Mesenchymal stem cell (in vitro differentiated cells and primary cell): ENCODE data around the gene UNKL.

Experiments used
- DNase-seq: peaks from one replicate; pipeline ENCODE4 v3.0.0-alpha.2; 2013
- H2AFZ ChIP-seq: one replicate; pipeline ENCODE4 v1.6.1; 2013; ENCODE audit warnings: low read depth, mild to moderate bottlenecking, control low read depth, inconsistent platforms, low read length, moderate library complexity
- H2AK5ac ChIP-seq: 2 replicates; pipeline ENCODE4 v1.6.1; 2013; ENCODE audit warnings: low read length, moderate library complexity, mild to moderate bottlenecking, inconsistent platforms; ENCODE audit not compliant: severe bottlenecking
- H2BK120ac ChIP-seq: one replicate; pipeline ENCODE4 v1.6.1; 2013; ENCODE audit warnings: low read depth, mild to moderate bottlenecking, inconsistent platforms, low read length, moderate library complexity
- H2BK12ac ChIP-seq, 2 experiments: one replicate each; pipeline ENCODE4 v1.6.1; 2013; ENCODE audit warnings: inconsistent platforms in 2 of 2, low read length in 2 of 2, mild to moderate bottlenecking in 2 of 2, moderate library complexity in 2 of 2, control low read depth in 1 of 2
- H2BK15ac ChIP-seq: one replicate; pipeline ENCODE4 v1.6.1; 2013; ENCODE audit warnings: mild to moderate bottlenecking, low read depth, inconsistent platforms; ENCODE audit not compliant: poor library complexity, severe bottlenecking
- H2BK5ac ChIP-seq: 2 replicates; pipeline ENCODE4 v1.6.1; 2013; ENCODE audit warnings: low read depth, mild to moderate bottlenecking, low read length, control low read depth, inconsistent platforms; ENCODE audit not compliant: poor library complexity, severe bottlenecking
- H3K14ac ChIP-seq, 2 experiments: one replicate each; pipeline ENCODE4 v1.6.1; 2013; ENCODE audit warnings: inconsistent platforms in 2 of 2, low read length in 2 of 2, control low read depth in 1 of 2, mild to moderate bottlenecking in 1 of 2, moderate library complexity in 1 of 2
- H3K18ac ChIP-seq, 2 experiments: one replicate each; pipeline ENCODE4 v1.6.1; 2013; ENCODE audit warnings: inconsistent platforms in 2 of 2, low read length in 2 of 2, control low read depth in 1 of 2, low read depth in 1 of 2, mild to moderate bottlenecking in 1 of 2
- H3K23ac ChIP-seq, 2 experiments: one replicate each; pipeline ENCODE4 v1.6.1; 2013; ENCODE audit warnings: inconsistent platforms in 2 of 2, low read length in 2 of 2, mild to moderate bottlenecking in 2 of 2, moderate library complexity in 2 of 2, control low read depth in 1 of 2
- H3K27ac ChIP-seq: 2 replicates; pipeline ENCODE4 v1.5.1; 2013; ENCODE audit warnings: mild to moderate bottlenecking, moderate library complexity, low read length, control low read depth, inconsistent platforms; ENCODE audit not compliant: poor library complexity, severe bottlenecking
- H3K27me3 ChIP-seq, 2 experiments: 2 replicates each; pipeline versions ENCODE4 v1.6.1 to v1.7.0; 2013; ENCODE audit warnings: low read length in 2 of 2, mild to moderate bottlenecking in 2 of 2, moderate library complexity in 2 of 2, control low read depth in 1 of 2, inconsistent platforms in 1 of 2; ENCODE audit not compliant: control insufficient read depth in 1 of 2, insufficient read depth in 1 of 2
- H3K36me3 ChIP-seq, 2 experiments: 2 replicates each; pipeline versions ENCODE4 v1.6.1 to v1.7.0; 2013; ENCODE audit warnings: low read length in 2 of 2, control low read depth in 1 of 2, inconsistent platforms in 1 of 2, low read depth in 1 of 2, mild to moderate bottlenecking in 1 of 2; ENCODE audit not compliant: insufficient read depth in 2 of 2, control insufficient read depth in 1 of 2
- H3K4ac ChIP-seq, 2 experiments: one replicate each; pipeline ENCODE4 v1.6.1; 2013; ENCODE audit warnings: inconsistent platforms in 2 of 2, low read length in 2 of 2, mild to moderate bottlenecking in 2 of 2, moderate library complexity in 2 of 2, control low read depth in 1 of 2, low read depth in 1 of 2
- H3K4me1 ChIP-seq: 2 replicates; pipeline ENCODE4 v1.6.1; 2013; ENCODE audit warnings: low read depth, low read length, control low read depth; ENCODE audit not compliant: control insufficient read depth, insufficient read depth
- H3K4me2 ChIP-seq: 2 replicates; pipeline ENCODE4 v1.6.1; 2013; ENCODE audit warnings: low read length, mild to moderate bottlenecking, inconsistent platforms; ENCODE audit not compliant: poor library complexity, severe bottlenecking
- H3K4me3 ChIP-seq, 2 experiments: 2 replicates each; pipeline versions ENCODE4 v1.5.1 to v1.7.0; 2013; ENCODE audit warnings: low read length in 2 of 2, mild to moderate bottlenecking in 2 of 2, control low read depth in 1 of 2, low read depth in 1 of 2; ENCODE audit not compliant: insufficient read depth in 1 of 2
- H3K79me1 ChIP-seq: replicated peaks from 2 replicates; pipeline ENCODE4 v1.6.1; 2013; ENCODE audit warnings: mild to moderate bottlenecking, control low read depth, low read length, inconsistent platforms; ENCODE audit not compliant: poor library complexity, severe bottlenecking
- H3K9ac ChIP-seq: 2 replicates; pipeline ENCODE4 v1.7.0; 2013; ENCODE audit warnings: mild to moderate bottlenecking, low read length, moderate library complexity
- H3K9me3 ChIP-seq: 2 replicates; pipeline ENCODE4 v1.7.0; 2013; ENCODE audit warnings: mild to moderate bottlenecking, low read length; ENCODE audit not compliant: control insufficient read depth
- H4K8ac ChIP-seq: one replicate; pipeline ENCODE4 v1.6.1; 2013; ENCODE audit warnings: inconsistent platforms, mild to moderate bottlenecking, low read length, moderate library complexity
- H4K91ac ChIP-seq: one replicate; pipeline ENCODE4 v1.6.1; 2013; ENCODE audit warnings: mild to moderate bottlenecking, low read length, inconsistent platforms
- WGBS: methylation state at CpG from one replicate; pipeline ENCODE4 v1.1.7; 2013; ENCODE audit warnings: mixed read lengths; 5-methylcytosine and 5-hydroxymethylcytosine counted together

The UNKL gene

GRCh38 chr16:1341495-1342420 lies 72.7 kb downstream of the UNKL start:
- Histone ChIP-seq H3K4me2 (no peak overlapping the region), H3K14ac (no peak overlapping the region)

GRCh38 chr16:1340730-1341494 lies 73.6 kb downstream of the UNKL start:
- H2BK120ac ChIP-seq, result no peak overlapping the region
- H2BK12ac ChIP-seq, result no peak overlapping the region
- H3K9me3 ChIP-seq, result no peaks in the 10 kb centered on the region
- no peaks in the 10 kb centered on the region for H3K36me3 ChIP-seq
- H3K18ac ChIP-seq, result no peak overlapping the region
- H3K4me2 ChIP-seq, result no peak overlapping the region
- WGBS, result 92% methylated on average over 36 of the region's 36 CpGs
- no peak overlapping the region for H2BK15ac ChIP-seq
- peak overlapping the region in 1 of 2 experiments; percentile 14 for H3K4me3 ChIP-seq
- no peak overlapping the region for H3K4ac ChIP-seq
- peaks cover 30 to 67% of the 10 kb centered on the region in 2 experiments for H3K27me3 ChIP-seq
- H4K91ac ChIP-seq, result peak overlapping the region; percentile 16
- no peak for DNase-seq
- H3K23ac ChIP-seq, result no peak overlapping the region
- H3K14ac ChIP-seq, result no peak overlapping the region
- no peak overlapping the region for H3K9ac ChIP-seq
- no peak overlapping the region for H2BK5ac ChIP-seq
- H2AFZ ChIP-seq, result no peak overlapping the region
- H3K79me1 ChIP-seq, result no peaks in the 10 kb centered on the region
- peaks cover 18% of the 10 kb centered on the region for H3K4me1 ChIP-seq
- no peak overlapping the region for H2AK5ac ChIP-seq
- H3K27ac ChIP-seq, result no peak overlapping the region
- no peak overlapping the region for H4K8ac ChIP-seq

More at GRCh38 chr16:1341495-1342420, 72.7 kb downstream of the UNKL start:
- H2BK5ac ChIP-seq, result no peak overlapping the region
- no peak overlapping the region for H2BK12ac ChIP-seq
- H3K27ac ChIP-seq, result no peak overlapping the region
- peaks cover 22 to 58% of the 10 kb centered on the region in 2 experiments for H3K27me3 ChIP-seq
- H4K91ac ChIP-seq, result no peak overlapping the region
- no peak overlapping the region for H3K9ac ChIP-seq
- H3K23ac ChIP-seq, result no peak overlapping the region
- H3K18ac ChIP-seq, result no peak overlapping the region
- no peak overlapping the region for H2BK120ac ChIP-seq
- H3K4me1 ChIP-seq, result peaks cover 21% of the 10 kb centered on the region
- H3K4me3 ChIP-seq, result no peak overlapping the region
- no peaks in the 10 kb centered on the region for H3K79me1 ChIP-seq
- no peak for DNase-seq
- no peak overlapping the region for H2AK5ac ChIP-seq
- no peak overlapping the region for H4K8ac ChIP-seq
- H3K36me3 ChIP-seq, result no peaks in the 10 kb centered on the region
- H3K9me3 ChIP-seq, result no peaks in the 10 kb centered on the region
- 92% methylated on average over 39 of the region's 39 CpGs for WGBS
- H2AFZ ChIP-seq, result no peak overlapping the region
- H2BK15ac ChIP-seq, result no peak overlapping the region
- H3K4ac ChIP-seq, result no peak overlapping the region

DNA sequence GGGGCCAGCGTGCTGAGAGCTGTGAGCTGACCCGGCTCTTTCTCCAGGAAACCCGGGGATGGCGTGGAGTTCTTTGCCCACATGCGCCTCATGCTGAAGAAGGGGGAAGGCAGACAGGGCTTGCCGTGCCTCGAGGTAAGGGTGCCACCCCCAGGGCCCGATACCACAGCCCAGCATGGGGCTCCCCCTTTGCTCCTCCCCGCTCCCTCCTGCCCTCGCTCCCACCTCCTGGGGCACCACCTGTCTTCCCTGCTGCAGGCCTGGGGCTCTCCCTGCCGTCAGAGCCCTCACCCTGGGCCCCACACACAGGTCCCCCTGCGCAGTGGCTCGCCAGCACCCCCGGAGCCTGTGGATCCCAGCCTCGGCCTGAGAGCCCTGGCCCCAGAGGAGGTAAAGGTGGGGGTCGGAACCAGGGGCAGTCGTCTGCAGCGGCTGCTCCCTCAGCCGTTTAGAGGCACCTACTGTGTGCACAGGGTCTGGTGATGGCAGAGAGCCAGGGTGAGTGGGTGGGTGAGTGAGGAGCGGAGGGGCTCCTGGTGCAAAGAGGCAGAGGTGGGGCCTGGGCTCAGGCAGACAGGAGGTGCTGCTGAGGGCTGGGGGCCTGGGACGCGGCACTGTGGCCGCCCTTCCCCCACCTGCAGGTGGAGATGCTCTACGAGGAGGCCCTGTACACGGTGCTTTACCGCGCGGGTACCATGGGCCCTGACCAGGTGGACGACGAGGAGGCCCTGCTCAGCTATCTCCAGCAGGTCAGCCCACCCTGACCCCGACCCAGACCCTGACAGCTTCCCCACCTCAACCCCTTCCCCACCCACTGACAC lies 75.4 kb downstream of the UNKL start:
- Histone ChIP-seq H3K4ac (no peak overlapping the region), H3K4me2 (no peak overlapping the region), H4K91ac (no peak overlapping the region), H2BK12ac (no peak overlapping the region), H2BK120ac (no peak overlapping the region), H3K18ac (no peak overlapping the region), H3K36me3 (no peaks in the 10 kb centered on the region), H3K9me3 (no peaks in the 10 kb centered on the region), H2AFZ (no peak overlapping the region), H3K4me3 (no peak overlapping the region), H2AK5ac (no peak overlapping the region), H3K27ac (no peak overlapping the region), H3K23ac (no peak overlapping the region), H3K14ac (no peak overlapping the region), H3K79me1 (no peaks in the 10 kb centered on the region), H2BK5ac (no peak overlapping the region), H2BK15ac (no peak overlapping the region), H4K8ac (no peak overlapping the region), H3K27me3 (peaks cover 49 to 76% of the 10 kb centered on the region in 2 experiments), H3K4me1 (peaks cover 18% of the 10 kb centered on the region), H3K9ac (no peak overlapping the region)
- WGBS, result 84% methylated on average over 28 of the region's 31 CpGs
- no peak for DNase-seq
